Fibroblast of mammary gland (primary cell): ENCODE data around the gene UGGT2.

ENCODE experiments used
- DNase-seq: peaks from one replicate; pipeline ENCODE4 v3.0.0-alpha.2; 2010; ENCODE audit warnings: low read depth
- H3K4me3 ChIP-seq: 2 replicates; pipeline ENCODE4 v1.5.1; 2011; ENCODE audit warnings: low read depth, mild to moderate bottlenecking, low read length, moderate library complexity; ENCODE audit not compliant: control insufficient read depth
- TF ChIP-seq, protein P1 (sequence below): conservative IDR thresholded peaks from 2 replicates; pipeline ENCODE4 v1.5.1; 2011; ENCODE audit warnings: low read depth, low read length, inconsistent platforms; ENCODE audit not compliant: control insufficient read depth, insufficient read depth

Gene UGGT2

GRCh38 chr13:95805921-95806320 lies 247.3 kb downstream of the UGGT2 start:
- no peak for DNase-seq
- H3K4me3 ChIP-seq: no peak overlapping the region
- TF ChIP-seq, protein P1, sequence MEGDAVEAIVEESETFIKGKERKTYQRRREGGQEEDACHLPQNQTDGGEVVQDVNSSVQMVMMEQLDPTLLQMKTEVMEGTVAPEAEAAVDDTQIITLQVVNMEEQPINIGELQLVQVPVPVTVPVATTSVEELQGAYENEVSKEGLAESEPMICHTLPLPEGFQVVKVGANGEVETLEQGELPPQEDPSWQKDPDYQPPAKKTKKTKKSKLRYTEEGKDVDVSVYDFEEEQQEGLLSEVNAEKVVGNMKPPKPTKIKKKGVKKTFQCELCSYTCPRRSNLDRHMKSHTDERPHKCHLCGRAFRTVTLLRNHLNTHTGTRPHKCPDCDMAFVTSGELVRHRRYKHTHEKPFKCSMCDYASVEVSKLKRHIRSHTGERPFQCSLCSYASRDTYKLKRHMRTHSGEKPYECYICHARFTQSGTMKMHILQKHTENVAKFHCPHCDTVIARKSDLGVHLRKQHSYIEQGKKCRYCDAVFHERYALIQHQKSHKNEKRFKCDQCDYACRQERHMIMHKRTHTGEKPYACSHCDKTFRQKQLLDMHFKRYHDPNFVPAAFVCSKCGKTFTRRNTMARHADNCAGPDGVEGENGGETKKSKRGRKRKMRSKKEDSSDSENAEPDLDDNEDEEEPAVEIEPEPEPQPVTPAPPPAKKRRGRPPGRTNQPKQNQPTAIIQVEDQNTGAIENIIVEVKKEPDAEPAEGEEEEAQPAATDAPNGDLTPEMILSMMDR: no peak

DNA sequence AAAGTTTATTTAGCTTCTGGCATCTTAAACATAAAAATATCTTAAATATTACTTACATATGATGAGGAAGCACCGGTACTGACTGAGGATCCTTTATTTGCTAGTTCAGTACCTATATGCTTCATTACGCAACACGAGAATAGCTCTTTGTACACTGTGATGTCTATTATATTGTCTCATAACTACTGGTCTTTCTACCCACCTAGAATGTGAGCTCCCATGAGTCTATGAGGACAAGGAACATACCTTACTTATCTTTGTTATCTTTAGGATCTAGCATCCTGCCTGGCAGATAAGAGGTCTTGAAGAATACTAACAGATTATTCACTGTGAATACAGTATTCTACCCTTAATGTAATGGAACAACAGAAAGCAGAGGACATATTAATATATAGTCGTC lies 251.4 kb downstream of the UGGT2 start:
- no peak for DNase-seq
- TF ChIP-seq, protein P1: no peak
- no peak overlapping the region for H3K4me3 ChIP-seq

GRCh38 chr13:95800436-95800835 lies 252.8 kb downstream of the UGGT2 start:
- DNase-seq: no peak
- TF ChIP-seq, protein P1: no peak
- H3K4me3 ChIP-seq: no peak overlapping the region

DNA sequence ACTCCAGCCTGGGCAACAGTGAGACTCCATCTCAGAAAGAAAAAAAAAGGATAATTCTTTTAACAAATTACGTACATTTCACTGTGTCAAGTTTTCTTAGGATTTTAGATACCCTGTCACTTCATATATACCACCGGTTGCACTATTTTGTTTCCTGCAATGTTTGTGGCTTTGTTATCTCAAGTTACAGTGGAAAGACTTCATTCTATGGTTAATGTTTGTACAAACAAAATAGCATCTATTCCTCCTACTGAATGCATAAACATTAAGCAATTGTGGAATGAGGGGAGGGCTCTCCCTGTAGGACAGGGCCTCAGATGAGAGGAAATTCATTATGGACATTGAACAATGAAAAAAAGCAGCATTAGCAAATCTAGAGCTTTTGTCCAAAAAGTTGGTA lies 256.2 kb downstream of the UGGT2 start:
- no peak overlapping the region for H3K4me3 ChIP-seq
- TF ChIP-seq, protein P1: no peak
- DNase-seq: no peak

DNA sequence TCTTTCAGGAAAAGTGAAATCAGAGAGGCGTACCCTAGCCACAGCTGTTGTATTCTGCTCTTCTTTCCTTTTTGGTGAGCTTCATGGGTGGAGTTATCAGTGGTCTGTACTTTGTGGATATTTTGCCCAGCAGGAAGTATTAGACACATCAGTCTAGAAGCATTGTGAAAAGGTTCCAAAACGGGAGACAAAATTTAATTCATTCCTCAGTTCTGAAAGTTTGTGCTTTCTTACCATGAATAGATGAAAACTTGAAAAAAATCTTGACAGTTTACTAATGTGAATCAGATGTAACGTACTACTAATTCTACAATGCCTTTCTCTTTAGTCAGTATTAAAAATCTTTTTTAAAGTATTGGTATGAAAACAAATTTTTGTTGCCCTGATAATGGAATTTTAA lies 259.4 kb downstream of the UGGT2 start:
- H3K4me3 ChIP-seq: no peak overlapping the region
- DNase-seq: no peak
- TF ChIP-seq, protein P1: no peak

GRCh38 chr13:95793018-95793555 lies 260.1 kb downstream of the UGGT2 start:
- no peak overlapping the region for H3K4me3 ChIP-seq
- no peak for DNase-seq
- TF ChIP-seq, protein P1: no peak
